ENCODE data around the gene CA4. TPM values are rescaled to one million over a fixed set of nuclear protein-coding genes. Genes with fewer than 3 reads are reported as not detected.
A peak's percentile ranks its signal among the peaks of the same experiment; 100 is the strongest.

CA4 gene
- total RNA-seq, 1 donor from 2014 or later = 72.8 TPM

DNA sequence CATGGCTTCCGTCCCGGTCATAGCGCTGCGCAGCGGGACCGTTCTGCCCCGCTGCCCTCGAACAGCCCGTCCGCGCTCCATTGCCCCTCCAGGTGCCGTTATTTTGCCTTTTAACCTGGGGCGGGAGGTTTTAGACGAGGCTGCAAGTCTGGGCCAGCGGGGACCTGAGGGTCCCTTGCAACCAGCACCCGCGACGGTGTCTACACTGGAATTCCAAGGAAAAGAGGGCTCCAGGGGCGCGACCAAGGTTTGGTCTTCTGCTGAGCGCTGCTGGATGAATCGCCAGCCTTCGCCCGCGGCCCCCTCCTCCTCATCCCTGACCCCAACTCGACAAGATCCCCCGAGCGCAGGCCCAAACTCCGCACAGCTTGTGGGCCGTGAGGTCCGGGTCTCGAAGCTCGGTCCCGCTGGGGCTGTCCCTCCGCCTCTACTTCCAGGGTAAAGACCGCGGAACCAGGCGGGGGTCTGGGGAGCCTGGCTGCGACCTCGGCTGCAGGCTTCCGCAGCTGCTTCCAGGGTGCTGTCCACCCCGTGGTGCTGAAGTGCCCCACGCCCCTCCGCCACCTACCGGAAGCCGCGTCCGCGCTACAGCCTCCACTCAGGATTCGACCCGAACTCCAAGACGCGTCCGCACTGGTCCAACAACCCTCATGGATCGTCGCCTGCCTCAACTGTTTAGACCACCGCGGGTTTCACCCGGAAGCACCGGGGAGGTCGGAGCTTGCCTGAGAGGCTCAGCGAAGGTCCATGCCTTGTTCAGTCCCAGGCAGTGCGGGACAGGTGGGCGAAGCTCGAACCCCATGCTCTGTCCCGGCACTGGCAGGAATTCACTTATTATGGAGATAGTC is 10.1 kb upstream of the CA4 start:
- Histone ChIP-seq H3K9me3 (no peaks in the 10 kb centered on the region), H3K4me1 (peaks cover 46% of the 10 kb centered on the region), H3K36me3 (no peaks in the 10 kb centered on the region), H3K4me3 (peak overlapping the region; percentile 25), H3K27ac (no peak overlapping the region), H3K27me3 (ENCODE audit: low read depth) (peaks cover 45% of the 10 kb centered on the region)
- TF ChIP-seq CTCF (IDR thresholded peaks at IDR 0.05) = peak; percentile 61
- ATAC-seq = peak; percentile 39 to 63
- intact Hi-C loops (cut with DNase I) = no loop called here
- peak; percentile 84 for DNase-seq

- H3K27ac ChIP-seq = no peak overlapping the region
- H3K36me3 ChIP-seq = no peaks in the 10 kb centered on the region
- intact Hi-C loops (cut with DNase I) = no loop called here
- no peaks in the 10 kb centered on the region for H3K9me3 ChIP-seq
- ATAC-seq (peak; percentile 15 to 31), DNase-seq (peak; percentile 68)
- peaks cover 39% of the 10 kb centered on the region for H3K4me1 ChIP-seq
- TF ChIP-seq CTCF (IDR thresholded peaks at IDR 0.05) = no peak
- peaks cover 45% of the 10 kb centered on the region for H3K27me3 ChIP-seq (ENCODE audit: low read depth)
- H3K4me3 ChIP-seq = peak overlapping the region; percentile 9
These were observed 8.4 kb upstream of the CA4 start for GRCh38 chr17:60141111-60142018.

GRCh38 chr17:60142872-60143499 is 6.8 kb upstream of the CA4 start:
- Histone ChIP-seq H3K9me3 (no peaks in the 10 kb centered on the region), H3K27ac (no peak overlapping the region), H3K4me3 (no peak overlapping the region), H3K4me1 (peaks cover 39% of the 10 kb centered on the region), H3K36me3 (no peaks in the 10 kb centered on the region), H3K27me3 (ENCODE audit: low read depth) (peaks cover 49% of the 10 kb centered on the region)
- intact Hi-C loops (cut with DNase I) = no loop called here
- ATAC-seq = peak; percentile 83 to 87
- peak; percentile 72 for TF ChIP-seq CTCF (IDR thresholded peaks at IDR 0.05)
- DNase-seq = peak; percentile 88

DNA sequence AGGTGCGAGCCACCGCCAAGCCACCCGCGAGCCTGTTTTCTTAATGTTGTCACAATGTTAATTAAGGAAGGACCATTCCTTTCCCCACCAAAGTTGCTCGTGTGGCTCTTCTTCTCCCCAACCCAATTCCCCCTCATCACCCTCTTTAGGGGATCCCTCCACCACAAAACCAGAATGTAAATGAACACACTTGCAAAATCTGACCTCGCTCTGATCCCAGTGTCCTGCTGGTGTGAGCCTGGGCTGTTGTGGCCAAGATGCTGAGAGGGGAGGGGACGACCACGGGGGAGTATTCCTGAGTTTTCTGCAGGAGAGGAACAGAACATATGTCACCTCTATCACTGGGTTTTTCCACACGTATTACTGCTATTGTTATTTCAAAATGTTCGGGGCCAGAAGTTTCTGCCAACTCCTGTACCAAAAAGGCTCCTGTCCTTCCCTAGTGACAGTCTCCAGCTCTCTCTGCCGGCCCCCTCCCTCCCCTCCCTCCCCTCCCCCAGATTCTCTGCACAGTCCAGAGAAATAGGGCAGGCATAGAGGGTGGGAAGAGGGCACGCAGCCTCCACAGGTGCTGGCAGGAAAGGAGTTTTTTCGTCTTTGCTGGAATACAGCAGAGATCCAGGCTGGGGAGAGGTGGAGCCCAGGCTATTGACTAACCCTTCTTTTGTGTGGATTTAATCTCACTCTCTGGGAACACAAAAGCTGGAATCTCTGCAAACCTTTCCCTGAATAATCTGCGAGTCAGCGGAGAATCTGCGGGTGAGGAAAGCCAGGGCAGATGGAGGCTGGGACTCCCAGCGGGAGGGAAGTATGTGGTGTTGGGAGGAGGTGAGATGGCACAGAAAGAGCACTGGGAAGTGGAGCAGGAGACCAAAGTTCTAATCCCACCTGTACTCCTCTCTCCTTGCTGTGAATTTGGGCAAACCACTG is 4.5 kb upstream of the CA4 start:
- intact Hi-C loops (cut with DNase I) = no loop called here

More for the DNA sequence above, 4.5 kb upstream of the CA4 start:
- H3K27ac ChIP-seq = no peak overlapping the region
- H3K27me3 ChIP-seq (ENCODE audit: low read depth) = peaks cover 49% of the 10 kb centered on the region
- no peak for TF ChIP-seq CTCF (IDR thresholded peaks at IDR 0.05)
- no peaks in the 10 kb centered on the region for H3K9me3 ChIP-seq
- DNase-seq = no peak
- no peak overlapping the region for H3K4me3 ChIP-seq
- H3K4me1 ChIP-seq = peaks cover 36% of the 10 kb centered on the region
- no peak for ATAC-seq
- H3K36me3 ChIP-seq = no peaks in the 10 kb centered on the region

Data from lower lobe of right lung (tissue), 2 donors.